Fibroblast of mammary gland (primary cell): ENCODE measurements around the gene ATOH8.

Source experiments
- DNase-seq: peaks from one replicate; pipeline ENCODE4 v3.0.0-alpha.2; 2010; ENCODE audit warnings: low read depth
- H3K4me3 ChIP-seq: 2 replicates; pipeline ENCODE4 v1.5.1; 2011; ENCODE audit warnings: low read depth, mild to moderate bottlenecking, low read length, moderate library complexity; ENCODE audit not compliant: control insufficient read depth
- TF ChIP-seq, protein P1 (sequence below): conservative IDR thresholded peaks from 2 replicates; pipeline ENCODE4 v1.5.1; 2011; ENCODE audit warnings: low read depth, low read length, inconsistent platforms; ENCODE audit not compliant: control insufficient read depth, insufficient read depth

Gene ATOH8

DNA sequence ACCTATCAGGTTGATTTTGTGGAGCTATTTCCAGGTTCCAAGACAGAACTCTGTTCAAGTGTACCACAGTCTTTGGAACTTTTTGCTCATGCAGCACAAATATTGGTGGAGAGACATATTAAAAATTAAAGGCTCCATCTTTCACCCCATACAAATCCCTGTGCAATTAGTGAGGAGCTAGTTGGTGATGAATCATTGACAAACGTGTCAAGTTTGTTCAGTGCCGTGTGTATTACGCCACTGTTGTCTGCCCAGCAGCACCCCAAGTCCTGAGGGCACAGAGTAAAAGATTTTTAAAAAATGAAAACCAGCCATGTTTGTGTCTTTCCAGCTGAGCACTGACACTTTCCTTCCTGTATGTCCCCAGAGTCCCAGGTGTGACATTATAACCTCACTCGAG lies 9.3 kb downstream of the ATOH8 start:
- DNase-seq: no peak
- TF ChIP-seq, protein P1, sequence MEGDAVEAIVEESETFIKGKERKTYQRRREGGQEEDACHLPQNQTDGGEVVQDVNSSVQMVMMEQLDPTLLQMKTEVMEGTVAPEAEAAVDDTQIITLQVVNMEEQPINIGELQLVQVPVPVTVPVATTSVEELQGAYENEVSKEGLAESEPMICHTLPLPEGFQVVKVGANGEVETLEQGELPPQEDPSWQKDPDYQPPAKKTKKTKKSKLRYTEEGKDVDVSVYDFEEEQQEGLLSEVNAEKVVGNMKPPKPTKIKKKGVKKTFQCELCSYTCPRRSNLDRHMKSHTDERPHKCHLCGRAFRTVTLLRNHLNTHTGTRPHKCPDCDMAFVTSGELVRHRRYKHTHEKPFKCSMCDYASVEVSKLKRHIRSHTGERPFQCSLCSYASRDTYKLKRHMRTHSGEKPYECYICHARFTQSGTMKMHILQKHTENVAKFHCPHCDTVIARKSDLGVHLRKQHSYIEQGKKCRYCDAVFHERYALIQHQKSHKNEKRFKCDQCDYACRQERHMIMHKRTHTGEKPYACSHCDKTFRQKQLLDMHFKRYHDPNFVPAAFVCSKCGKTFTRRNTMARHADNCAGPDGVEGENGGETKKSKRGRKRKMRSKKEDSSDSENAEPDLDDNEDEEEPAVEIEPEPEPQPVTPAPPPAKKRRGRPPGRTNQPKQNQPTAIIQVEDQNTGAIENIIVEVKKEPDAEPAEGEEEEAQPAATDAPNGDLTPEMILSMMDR: no peak
- H3K4me3 ChIP-seq: no peak overlapping the region

DNA sequence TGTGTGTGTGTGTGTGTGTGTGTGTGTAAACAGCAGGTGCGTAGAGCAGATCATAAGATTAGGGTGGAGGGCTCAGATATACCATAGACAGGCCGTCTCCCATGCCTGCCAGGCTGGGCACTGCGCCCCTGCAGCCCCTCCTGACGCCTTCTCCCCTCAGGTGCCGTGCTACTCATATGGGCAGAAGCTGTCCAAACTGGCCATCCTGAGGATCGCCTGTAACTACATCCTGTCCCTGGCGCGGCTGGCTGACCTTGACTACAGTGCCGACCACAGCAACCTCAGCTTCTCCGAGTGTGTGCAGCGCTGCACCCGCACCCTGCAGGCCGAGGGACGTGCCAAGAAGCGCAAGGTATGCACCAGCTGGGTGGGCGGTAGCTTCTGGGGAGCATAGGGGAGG lies 10.0 kb downstream of the ATOH8 start:
- no peak overlapping the region for H3K4me3 ChIP-seq
- TF ChIP-seq, protein P1: no peak
- DNase-seq: no peak

DNA sequence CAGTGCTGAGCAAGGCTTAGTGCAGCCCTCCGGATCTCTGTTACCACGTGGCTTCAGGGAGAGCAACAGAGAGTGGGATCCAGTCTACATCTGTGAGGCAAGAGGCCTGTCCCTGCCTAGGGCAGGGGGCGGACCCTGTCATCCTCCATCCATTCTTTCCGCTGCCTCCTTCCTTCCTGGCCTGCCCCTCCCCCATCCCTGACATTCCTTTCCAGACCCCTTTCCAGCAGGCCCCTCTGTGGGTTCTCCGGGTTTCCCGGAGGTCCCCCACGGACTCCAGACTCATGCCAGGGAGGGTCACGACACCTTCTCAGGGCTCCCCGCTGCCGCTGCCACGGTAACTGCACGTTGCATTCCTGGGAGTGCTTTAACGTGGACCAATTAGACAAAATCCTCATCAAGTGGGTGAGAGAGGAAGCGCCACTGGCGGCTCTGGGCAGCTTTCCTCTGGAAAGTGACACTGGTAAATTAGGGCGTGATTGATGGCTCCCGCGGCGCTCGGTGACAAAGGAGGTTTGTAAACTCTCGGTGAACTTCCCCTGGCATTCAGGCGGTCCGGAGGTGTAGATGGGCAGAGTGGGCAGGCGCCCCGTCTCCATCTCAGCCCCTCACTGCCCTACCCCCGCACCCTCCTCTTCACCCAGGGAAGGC lies 11.4 kb downstream of the ATOH8 start:
- DNase-seq: no peak
- no peak overlapping the region for H3K4me3 ChIP-seq
- TF ChIP-seq, protein P1: no peak

DNA sequence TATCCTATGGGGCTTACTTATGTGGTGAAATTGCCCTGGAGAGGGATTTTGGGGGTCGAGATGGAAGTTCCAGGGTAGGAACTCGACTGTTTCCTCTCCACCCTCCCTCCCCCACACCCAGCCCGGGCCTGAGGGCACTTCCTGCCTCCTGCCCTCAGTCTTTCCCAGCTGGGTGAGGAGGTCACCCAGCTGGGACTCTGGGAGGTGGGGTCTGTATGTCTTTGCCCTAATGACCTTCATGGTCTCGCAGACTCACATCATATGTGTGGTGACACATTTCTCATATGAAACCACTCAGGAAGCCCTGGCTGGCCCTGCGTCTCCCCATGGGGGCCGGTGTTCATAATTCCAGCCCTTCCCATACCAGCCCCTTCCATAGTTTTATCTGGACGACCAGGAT lies 12.4 kb downstream of the ATOH8 start:
- no peak for DNase-seq
- no peak overlapping the region for H3K4me3 ChIP-seq
- TF ChIP-seq, protein P1: no peak

DNA sequence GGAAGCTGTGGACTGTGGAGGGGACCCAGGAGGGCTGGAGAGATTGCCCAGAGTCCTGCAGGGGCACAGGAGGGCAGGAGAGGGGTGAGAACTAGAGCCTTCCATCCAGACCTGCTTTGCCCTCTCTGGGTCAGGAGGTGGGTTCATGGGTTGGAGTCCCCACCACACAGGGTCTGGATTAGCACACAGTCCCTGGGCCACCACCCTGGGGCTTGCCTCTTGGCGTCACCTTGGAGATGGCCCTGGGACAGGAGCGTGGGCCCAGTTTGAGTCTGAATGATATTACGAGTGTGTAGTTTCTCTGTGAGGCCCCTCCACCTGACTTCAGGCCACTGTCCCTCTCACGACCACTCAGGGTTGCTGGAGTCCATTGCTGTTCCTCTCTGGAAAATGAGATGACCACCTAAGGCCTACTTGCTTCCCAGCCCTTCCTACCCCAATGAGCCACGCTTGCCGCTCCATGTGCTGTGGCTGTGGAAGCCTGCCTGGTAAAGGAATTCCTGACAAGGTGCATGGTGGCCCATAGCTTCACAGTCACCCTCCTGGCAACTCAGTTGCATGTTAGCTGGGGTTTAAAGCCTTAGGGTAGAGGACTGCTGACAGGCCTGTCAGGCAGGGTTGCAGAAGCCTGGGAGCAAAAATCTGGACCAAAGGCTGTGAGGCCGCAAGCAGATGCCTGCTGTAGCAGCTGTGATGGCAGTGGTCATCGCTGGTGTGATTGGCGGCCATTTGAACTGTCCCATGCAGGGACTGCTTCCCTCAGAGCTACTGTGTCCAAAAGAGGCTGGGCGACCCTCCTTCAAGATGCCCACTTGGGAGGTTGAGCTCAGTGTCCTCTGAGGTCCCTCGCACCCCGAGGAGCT lies 14.2 kb downstream of the ATOH8 start:
- DNase-seq: no peak
- TF ChIP-seq, protein P1: no peak

DNA sequence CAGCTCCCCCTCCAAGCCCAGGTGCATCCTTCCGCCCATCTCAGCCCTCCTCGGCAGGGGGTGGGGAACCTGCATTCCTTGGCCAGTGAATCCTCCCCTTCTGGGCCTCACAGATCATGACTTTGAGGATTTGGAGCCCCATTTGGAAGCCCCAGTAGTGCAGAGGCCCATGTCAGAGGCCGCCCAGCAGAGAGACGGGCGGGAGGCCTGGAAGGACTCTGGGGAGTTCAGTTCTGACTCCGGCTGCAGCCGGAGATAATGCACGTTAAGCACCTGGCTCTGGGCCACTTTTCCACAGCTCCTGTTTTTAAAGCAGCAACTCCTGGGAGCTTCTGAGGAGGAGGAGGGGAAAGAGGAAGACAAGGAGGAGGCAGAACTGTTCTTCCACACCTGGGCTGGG lies 14.9 kb downstream of the ATOH8 start:
- TF ChIP-seq, protein P1: no peak
- DNase-seq: peak; percentile 73
- no peak overlapping the region for H3K4me3 ChIP-seq

More for the DNA sequence above, 14.2 kb downstream of the ATOH8 start:
- H3K4me3 ChIP-seq: no peak overlapping the region
